DOHH2 (cell line): Measurements from ENCODE around the gene LRCH1.

ENCODE experiments used
- H3F3A ChIP-seq: fragments of 200-600 bp; sonication (generic), shearing (Covaris generic); 2 replicates; pipeline ENCODE4 v1.6.0; 2016; ENCODE audit warnings: antibody characterized with exemption, mild to moderate bottlenecking; ENCODE audit not compliant: control insufficient read depth, insufficient read depth
- H3K27ac ChIP-seq: fragments of 200-600 bp; sonication (generic); 2 replicates; pipeline ENCODE4 v1.5.1; 2014; ENCODE audit warnings: low read depth, mild to moderate bottlenecking, low read length, moderate library complexity
- H3K27me3 ChIP-seq: fragments of 200-600 bp; sonication (generic); 2 replicates; pipeline ENCODE4 v1.6.1; 2014; ENCODE audit warnings: mild to moderate bottlenecking, low read length, mixed read lengths; ENCODE audit not compliant: control insufficient read depth
- H3K36me3 ChIP-seq: fragments of 200-600 bp; sonication (generic); 2 replicates; pipeline ENCODE4 v1.6.1; 2014; ENCODE audit warnings: mild to moderate bottlenecking, low read length, moderate library complexity, mixed read lengths; ENCODE audit not compliant: control insufficient read depth
- H3K4me1 ChIP-seq: fragments of 200-600 bp; sonication (generic); 2 replicates; pipeline ENCODE4 v1.6.1; 2014; ENCODE audit warnings: mild to moderate bottlenecking, low read length, mixed read lengths; ENCODE audit not compliant: control insufficient read depth
- H3K4me2 ChIP-seq: fragments of 200-600 bp; sonication (generic); 2 replicates; pipeline ENCODE4 v1.6.0; 2014; ENCODE audit warnings: mild to moderate bottlenecking, low read length, moderate library complexity
- H3K4me3 ChIP-seq: fragments of 200-600 bp; sonication (generic); 2 replicates; pipeline ENCODE4 v1.5.1; 2014; ENCODE audit warnings: mild to moderate bottlenecking, low read length, mixed read lengths
- H3K79me2 ChIP-seq: fragments of 200-600 bp; sonication (generic); 2 replicates; pipeline ENCODE4 v1.6.1; 2014; ENCODE audit warnings: mild to moderate bottlenecking, low read length, mixed read lengths; ENCODE audit not compliant: control insufficient read depth
- H3K9me2 ChIP-seq: fragments of 200-600 bp; sonication (generic); replicated peaks from 2 replicates; pipeline ENCODE4 v1.6.1; 2014; ENCODE audit warnings: mild to moderate bottlenecking, low read length, mixed read lengths; ENCODE audit not compliant: control insufficient read depth
- H3K9me3 ChIP-seq: fragments of 200-600 bp; sonication (generic); 2 replicates; pipeline ENCODE4 v1.6.1; 2014; ENCODE audit warnings: antibody characterized with exemption, low read length, mixed read lengths; ENCODE audit not compliant: control insufficient read depth, insufficient read depth
- H4K20me1 ChIP-seq: fragments of 200-600 bp; sonication (generic); 2 replicates; pipeline ENCODE4 v1.6.0; 2014; ENCODE audit warnings: low read depth, mild to moderate bottlenecking, antibody characterized with exemption, low read length, moderate library complexity; ENCODE audit not compliant: control insufficient read depth, insufficient read depth
- CTCF ChIP-seq: fragments of 200-600 bp; sonication (generic); IDR thresholded peaks from one replicate; pipeline ENCODE4 v1.5.1; 2014; ENCODE audit warnings: antibody characterized with exemption, mild to moderate bottlenecking, low read depth, low read length; ENCODE audit not compliant: poor library complexity, severe bottlenecking
- EZH2phosphoT487 ChIP-seq: fragments of 200-600 bp; sonication (generic); IDR thresholded peaks from 2 replicates; pipeline ENCODE4 v1.6.1; 2017; ENCODE audit warnings: borderline replicate concordance, mild to moderate bottlenecking, antibody characterized with exemption, low read length, moderate library complexity, mixed read lengths

Gene LRCH1

GRCh38 chr13:46631179-46631542, 78.2 kb downstream of the LRCH1 start:
- Histone ChIP-seq H3K9me3 (no peaks in the 10 kb centered on the region), H3K27me3 (no peaks in the 10 kb centered on the region), H3K4me2 (no peak overlapping the region), H3K4me3 (no peak overlapping the region), H3K36me3 (no peaks in the 10 kb centered on the region), H3K79me2 (peaks cover 84% of the 10 kb centered on the region), H3K9me2 (no peaks in the 10 kb centered on the region), H3K4me1 (peaks cover 28% of the 10 kb centered on the region), H3F3A (no peaks in the 10 kb centered on the region), H4K20me1 (peaks cover 10% of the 10 kb centered on the region; the same call in 1 of the 2 replicates), H3K27ac (no peak overlapping the region)
- TF ChIP-seq EZH2phosphoT487: no peak
- TF ChIP-seq CTCF: no peak

- peaks cover 18% of the 10 kb centered on the region for H3K4me1 ChIP-seq
- peaks cover 86% of the 10 kb centered on the region for H3K79me2 ChIP-seq
These were observed 79.2 kb downstream of the LRCH1 start for GRCh38 chr13:46632176-46632575.

GRCh38 chr13:46633416-46633815, 80.4 kb downstream of the LRCH1 start:
- H3K4me2 ChIP-seq: no peak overlapping the region
- no peaks in the 10 kb centered on the region for H3K9me2 ChIP-seq
- H3K27me3 ChIP-seq: no peaks in the 10 kb centered on the region
- peaks cover 15% of the 10 kb centered on the region for H3K4me1 ChIP-seq
- H3K79me2 ChIP-seq: peaks cover 84% of the 10 kb centered on the region
- no peak overlapping the region for H3K27ac ChIP-seq
- H3K9me3 ChIP-seq: no peaks in the 10 kb centered on the region
- no peaks in the 10 kb centered on the region for H3F3A ChIP-seq
- TF ChIP-seq CTCF: no peak
- no peak for TF ChIP-seq EZH2phosphoT487
- H3K4me3 ChIP-seq: no peak overlapping the region
- no peaks in the 10 kb centered on the region for H3K36me3 ChIP-seq
- H4K20me1 ChIP-seq: peaks cover 5% of the 10 kb centered on the region; the same call in 1 of the 2 replicates

More at GRCh38 chr13:46632176-46632575, 79.2 kb downstream of the LRCH1 start:
- Histone ChIP-seq H3K36me3 (no peaks in the 10 kb centered on the region), H3K9me3 (no peaks in the 10 kb centered on the region), H4K20me1 (peaks cover 10% of the 10 kb centered on the region; the same call in 1 of the 2 replicates), H3F3A (no peaks in the 10 kb centered on the region), H3K9me2 (no peaks in the 10 kb centered on the region), H3K27ac (no peak overlapping the region), H3K27me3 (no peaks in the 10 kb centered on the region), H3K4me2 (no peak overlapping the region), H3K4me3 (no peak overlapping the region)
- no peak for TF ChIP-seq EZH2phosphoT487
- TF ChIP-seq CTCF: no peak
